ENCODE measurements around the gene ICAM4.

Gene ICAM4

GRCh38 chr19:10291554-10292205 is 4.9 kb downstream of the ICAM4 start:
- no peak overlapping the region for H2AFZ ChIP-seq (ENCODE audit: low read depth, low read length)
- DNase-seq, result no peak
- peaks cover 0 to 3% of the 10 kb centered on the region in 2 experiments for H3K36me3 ChIP-seq (ENCODE audit: control insufficient read depth in 1 of 2, insufficient read depth in 2 of 2, low read depth in 1 of 2, low read length in 2 of 2)
- H2BK15ac ChIP-seq (ENCODE audit: low read depth, poor library complexity, severe bottlenecking), result peak overlapping the region; percentile 52
- H2AK5ac ChIP-seq (ENCODE audit: low read length, severe bottlenecking), result no peak overlapping the region
- H3K9me3 ChIP-seq (ENCODE audit: control insufficient read depth, low read length), result peaks cover 9% of the 10 kb centered on the region
- peak overlapping the region; percentile 44 to 56 for H3K4me3 ChIP-seq (ENCODE audit: insufficient read depth in 1 of 2, low read depth in 1 of 2, low read length in 2 of 2)
- no peak overlapping the region for H3K9ac ChIP-seq (ENCODE audit: low read length)
- H2BK5ac ChIP-seq (ENCODE audit: low read depth, low read length, poor library complexity, severe bottlenecking), result no peak overlapping the region
- H2BK120ac ChIP-seq (ENCODE audit: low read depth, low read length), result no peak overlapping the region
- H3K27ac ChIP-seq (ENCODE audit: low read length, poor library complexity, severe bottlenecking), result no peak overlapping the region
- peak overlapping the region; percentile 22 to 24 for H3K18ac ChIP-seq (ENCODE audit: low read depth in 1 of 2, low read length in 2 of 2)
- peak overlapping the region; percentile 39 for H4K8ac ChIP-seq (ENCODE audit: low read length)
- H3K4ac ChIP-seq (ENCODE audit: low read depth in 1 of 2, low read length in 2 of 2), result no peak overlapping the region
- no peak overlapping the region for H4K91ac ChIP-seq (ENCODE audit: low read length)
- H3K4me1 ChIP-seq (ENCODE audit: control insufficient read depth, insufficient read depth, low read depth, low read length), result peaks cover 69% of the 10 kb centered on the region
- peak overlapping the region in 1 of 2 experiments; percentile 38 for H3K23ac ChIP-seq (ENCODE audit: low read length in 2 of 2)
- H2BK12ac ChIP-seq (ENCODE audit: low read length in 2 of 2), result no peak overlapping the region
- peaks cover 95 to 97% of the 10 kb centered on the region in 2 experiments for H3K27me3 ChIP-seq (ENCODE audit: control insufficient read depth in 1 of 2, insufficient read depth in 1 of 2, low read length in 2 of 2)
- peak overlapping the region; percentile 78 for H3K4me2 ChIP-seq (ENCODE audit: low read length, poor library complexity, severe bottlenecking)
- H3K14ac ChIP-seq (ENCODE audit: low read length in 2 of 2), result peak overlapping the region in 1 of 2 experiments; percentile 18
- 8% methylated on average over 49 of the region's 49 CpGs for WGBS
- no peaks in the 10 kb centered on the region for H3K79me1 ChIP-seq (replicated peaks; ENCODE audit: low read length, poor library complexity, severe bottlenecking)

GRCh38 chr19:10292206-10292788 is 5.5 kb downstream of the ICAM4 start:
- Histone ChIP-seq H4K8ac (ENCODE audit: low read length) (peak overlapping the region; percentile 39), H2BK5ac (ENCODE audit: low read depth, low read length, poor library complexity, severe bottlenecking) (no peak overlapping the region), H3K4me2 (ENCODE audit: low read length, poor library complexity, severe bottlenecking) (peak overlapping the region; percentile 78), H3K18ac (ENCODE audit: low read depth in 1 of 2, low read length in 2 of 2) (peak overlapping the region in 1 of 2 experiments; percentile 24), H3K14ac (ENCODE audit: low read length in 2 of 2) (no peak overlapping the region), H3K4me1 (ENCODE audit: control insufficient read depth, insufficient read depth, low read depth, low read length) (peaks cover 65% of the 10 kb centered on the region), H3K4me3 (ENCODE audit: insufficient read depth in 1 of 2, low read depth in 1 of 2, low read length in 2 of 2) (no peak overlapping the region), H2BK120ac (ENCODE audit: low read depth, low read length) (no peak overlapping the region), H2AFZ (ENCODE audit: low read depth, low read length) (no peak overlapping the region), H3K4ac (ENCODE audit: low read depth in 1 of 2, low read length in 2 of 2) (no peak overlapping the region), H3K79me1 (replicated peaks; ENCODE audit: low read length, poor library complexity, severe bottlenecking) (no peaks in the 10 kb centered on the region), H3K27ac (ENCODE audit: low read length, poor library complexity, severe bottlenecking) (no peak overlapping the region), H3K36me3 (ENCODE audit: control insufficient read depth in 1 of 2, insufficient read depth in 2 of 2, low read depth in 1 of 2, low read length in 2 of 2) (peaks cover 0 to 3% of the 10 kb centered on the region in 2 experiments), H3K9me3 (ENCODE audit: control insufficient read depth, low read length) (peaks cover 9% of the 10 kb centered on the region), H3K27me3 (ENCODE audit: control insufficient read depth in 1 of 2, insufficient read depth in 1 of 2, low read length in 2 of 2) (peaks cover 93 to 94% of the 10 kb centered on the region in 2 experiments), H3K9ac (ENCODE audit: low read length) (no peak overlapping the region), H3K23ac (ENCODE audit: low read length in 2 of 2) (no peak overlapping the region), H2AK5ac (ENCODE audit: low read length, severe bottlenecking) (no peak overlapping the region), H2BK12ac (ENCODE audit: low read length in 2 of 2) (no peak overlapping the region), H4K91ac (ENCODE audit: low read length) (no peak overlapping the region), H2BK15ac (ENCODE audit: low read depth, poor library complexity, severe bottlenecking) (peak overlapping the region; percentile 52)
- peak; percentile 76 for DNase-seq
- WGBS, result 1% methylated on average over 41 of the region's 45 CpGs

- no peak overlapping the region for H2AFZ ChIP-seq (ENCODE audit: low read depth, low read length)
- H4K91ac ChIP-seq (ENCODE audit: low read length), result no peak overlapping the region
- H3K4ac ChIP-seq (ENCODE audit: low read depth in 1 of 2, low read length in 2 of 2), result no peak overlapping the region
- no peaks in the 10 kb centered on the region for H3K79me1 ChIP-seq (replicated peaks; ENCODE audit: low read length, poor library complexity, severe bottlenecking)
- no peak overlapping the region for H2BK5ac ChIP-seq (ENCODE audit: low read depth, low read length, poor library complexity, severe bottlenecking)
- H2BK12ac ChIP-seq (ENCODE audit: low read length in 2 of 2), result no peak overlapping the region
- peaks cover 60% of the 10 kb centered on the region for H3K4me1 ChIP-seq (ENCODE audit: control insufficient read depth, insufficient read depth, low read depth, low read length)
- H3K23ac ChIP-seq (ENCODE audit: low read length in 2 of 2), result no peak overlapping the region
- no peak overlapping the region for H2BK15ac ChIP-seq (ENCODE audit: low read depth, poor library complexity, severe bottlenecking)
- H3K36me3 ChIP-seq (ENCODE audit: control insufficient read depth in 1 of 2, insufficient read depth in 2 of 2, low read depth in 1 of 2, low read length in 2 of 2), result peaks cover 0 to 3% of the 10 kb centered on the region in 2 experiments
- H2AK5ac ChIP-seq (ENCODE audit: low read length, severe bottlenecking), result no peak overlapping the region
- H3K27ac ChIP-seq (ENCODE audit: low read length, poor library complexity, severe bottlenecking), result no peak overlapping the region
- peaks cover 86% of the 10 kb centered on the region in 2 experiments for H3K27me3 ChIP-seq (ENCODE audit: control insufficient read depth in 1 of 2, insufficient read depth in 1 of 2, low read length in 2 of 2)
- H3K14ac ChIP-seq (ENCODE audit: low read length in 2 of 2), result no peak overlapping the region
- no peak overlapping the region for H2BK120ac ChIP-seq (ENCODE audit: low read depth, low read length)
- no peak for DNase-seq
- H3K9me3 ChIP-seq (ENCODE audit: control insufficient read depth, low read length), result peaks cover 9% of the 10 kb centered on the region
- peak overlapping the region; percentile 8 for H3K4me2 ChIP-seq (ENCODE audit: low read length, poor library complexity, severe bottlenecking)
- 35% methylated on average over 56 of the region's 56 CpGs for WGBS
- no peak overlapping the region for H3K9ac ChIP-seq (ENCODE audit: low read length)
- no peak overlapping the region for H4K8ac ChIP-seq (ENCODE audit: low read length)
- no peak overlapping the region for H3K18ac ChIP-seq (ENCODE audit: low read depth in 1 of 2, low read length in 2 of 2)
- H3K4me3 ChIP-seq (ENCODE audit: insufficient read depth in 1 of 2, low read depth in 1 of 2, low read length in 2 of 2), result no peak overlapping the region
These were observed 6.3 kb downstream of the ICAM4 start for GRCh38 chr19:10292789-10293636.
